PC-9 (cell line): ENCODE results near the gene BOLA2. TPM values are rescaled to one million over a fixed set of nuclear protein-coding genes. Genes with fewer than 3 reads are reported as not detected.
"Not testable (repeated sequence)": the region's sequence is repeated elsewhere in the genome, so short reads cannot be mapped to it uniquely, and the experiment has no call there.

ENCODE experiments used
- BruUV-seq: library from RNA; stranded (reverse); fragments of 400-500 nt; replicated peaks from 2 replicates; lab custom pipeline; 2021; lab: Mats Ljungman, UMichigan
- CTCF ChIA-PET: fragments of 300-600 bp; sonication (Branson Sonifier 250); formaldehyde crosslinking; loops from one replicate; lab custom pipeline; 2022; ENCODE audit warnings: antibody characterized with exemption; lab: Charles Lee
- POLR2A ChIA-PET: fragments of 300-600 bp; sonication (Branson Sonifier 250); formaldehyde crosslinking; loops from one replicate; lab custom pipeline; 2022; ENCODE audit warnings: antibody characterized with exemption; ENCODE audit not compliant: unreplicated experiment; lab: Charles Lee
- DNase-seq, 2 experiments: peaks; one replicate each; pipeline versions ENCODE4 v3.0.0 to v3.0.0-alpha.2; 2015 to 2022; ENCODE audit warnings: mixed read lengths in 1 of 2
- H2AFZ ChIP-seq: fragments of 200-600 bp; sonication (generic); 2 replicates; pipeline ENCODE4 v1.8.1; 2017; ENCODE audit warnings: antibody characterized with exemption
- H3F3A ChIP-seq: fragments of 200-600 bp; sonication (generic); 2 replicates; pipeline ENCODE4 v1.8.1; 2017; ENCODE audit warnings: antibody characterized with exemption, mild to moderate bottlenecking, low read depth; ENCODE audit not compliant: insufficient read depth
- H3K27ac ChIP-seq: fragments of 200-600 bp; sonication (generic); 2 replicates; pipeline ENCODE4 v1.6.1; 2016; ENCODE audit warnings: mixed run types
- H3K27me3 ChIP-seq: fragments of 200-600 bp; sonication (generic); 2 replicates; pipeline ENCODE4 v1.6.1; 2016; ENCODE audit warnings: low read depth, mixed run types; ENCODE audit not compliant: insufficient read depth
- H3K36me3 ChIP-seq: fragments of 200-600 bp; sonication (generic); 2 replicates; pipeline ENCODE4 v1.6.1; 2016; ENCODE audit warnings: low read depth, mixed run types
- H3K4me1 ChIP-seq: fragments of 200-600 bp; sonication (generic); replicated peaks from 2 replicates; pipeline ENCODE4 v1.6.1; 2016; ENCODE audit warnings: mixed run types; ENCODE audit not compliant: insufficient read depth
- H3K4me2 ChIP-seq: fragments of 200-600 bp; sonication (generic); 2 replicates; pipeline ENCODE4 v1.6.1; 2017; ENCODE audit warnings: mixed run types
- H3K4me3 ChIP-seq: fragments of 200-600 bp; sonication (generic); 2 replicates; pipeline ENCODE4 v1.6.1; 2016; ENCODE audit warnings: mixed run types
- H3K79me2 ChIP-seq: fragments of 200-600 bp; sonication (generic); 2 replicates; pipeline ENCODE4 v1.6.1; 2017; ENCODE audit warnings: low read depth, mixed run types
- H3K9me2 ChIP-seq: fragments of 200-600 bp; sonication (generic); 2 replicates; pipeline ENCODE4 v1.8.1; 2017; ENCODE audit warnings: mild to moderate bottlenecking; ENCODE audit not compliant: insufficient read depth
- H3K9me3 ChIP-seq: fragments of 200-600 bp; sonication (generic); 2 replicates; pipeline ENCODE4 v1.8.1; 2016; ENCODE audit warnings: low read depth; ENCODE audit not compliant: insufficient read depth
- H4K20me1 ChIP-seq: fragments of 200-600 bp; sonication (generic); 2 replicates; pipeline ENCODE4 v1.8.1; 2017; ENCODE audit not compliant: insufficient read depth
- intact Hi-C: fragments of 100-400 bp; cut with micrococcal nuclease; formaldehyde crosslinking; loops from one replicate; pipeline ENCODE4 v1.10.0; 2022; ENCODE audit not compliant: unreplicated experiment
- total RNA-seq: library from RNA; stranded (reverse); gene quantifications from 2 replicates; pipeline ENCODE4 v1.2.3, GENCODE V29; 2021

The BOLA2 gene
- total RNA-seq, 1 experiment from 2014 or later, result 22.6 TPM

DNA sequence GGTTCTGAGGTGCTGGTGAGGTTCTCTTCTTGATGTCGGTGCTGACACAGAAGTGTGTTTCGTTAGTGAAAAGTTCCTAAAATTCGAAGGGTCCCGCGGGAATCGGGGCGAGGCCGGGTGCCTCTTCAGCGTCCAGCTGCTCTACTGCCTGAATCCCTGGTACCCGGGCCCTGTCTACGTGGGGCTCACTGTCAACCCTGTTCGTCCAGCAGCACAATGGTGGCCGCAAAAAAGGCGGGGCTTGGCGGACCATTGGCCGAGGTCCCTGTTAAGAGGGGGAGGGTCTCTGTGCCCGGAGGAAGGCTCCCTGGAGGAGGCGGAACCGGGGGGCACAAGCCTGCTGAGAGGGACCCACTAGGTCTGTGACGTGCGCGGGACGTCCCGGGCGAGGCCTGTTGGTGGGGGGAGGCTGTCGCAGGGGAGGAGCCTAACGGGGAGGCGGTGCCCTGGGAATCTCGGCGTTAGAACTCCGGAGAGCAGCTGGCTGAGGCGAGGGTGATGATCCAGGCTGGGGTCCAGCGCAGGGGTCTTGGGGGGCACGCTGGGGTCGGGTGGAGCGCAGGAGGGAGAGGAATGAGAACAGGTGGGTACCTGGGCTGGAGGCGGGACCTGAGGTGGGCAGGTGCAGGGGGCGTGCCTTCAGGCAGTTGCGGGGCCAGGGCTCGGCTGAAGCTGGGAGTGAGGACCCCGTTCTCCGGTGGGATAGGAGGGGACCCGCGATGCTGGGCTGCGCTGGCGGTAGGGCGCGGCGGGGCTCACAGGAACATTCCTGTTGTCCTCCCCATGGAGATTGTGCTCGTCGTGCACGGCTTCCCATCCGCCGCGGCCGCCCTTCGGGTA is 12.1 kb upstream of the BOLA2 start:
- intact Hi-C loops, H3K4me3 ChIP-seq, H3K4me2 ChIP-seq, H3K36me3 ChIP-seq, H3K9me3 ChIP-seq, H3K9me2 ChIP-seq, H2AFZ ChIP-seq, H3K27me3 ChIP-seq, BruUV-seq, H3K4me1 ChIP-seq, H3K79me2 ChIP-seq, H3F3A ChIP-seq, DNase-seq, H4K20me1 ChIP-seq, H3K27ac ChIP-seq, POLR2A ChIA-PET, CTCF ChIA-PET: not testable (repeated sequence)

DNA sequence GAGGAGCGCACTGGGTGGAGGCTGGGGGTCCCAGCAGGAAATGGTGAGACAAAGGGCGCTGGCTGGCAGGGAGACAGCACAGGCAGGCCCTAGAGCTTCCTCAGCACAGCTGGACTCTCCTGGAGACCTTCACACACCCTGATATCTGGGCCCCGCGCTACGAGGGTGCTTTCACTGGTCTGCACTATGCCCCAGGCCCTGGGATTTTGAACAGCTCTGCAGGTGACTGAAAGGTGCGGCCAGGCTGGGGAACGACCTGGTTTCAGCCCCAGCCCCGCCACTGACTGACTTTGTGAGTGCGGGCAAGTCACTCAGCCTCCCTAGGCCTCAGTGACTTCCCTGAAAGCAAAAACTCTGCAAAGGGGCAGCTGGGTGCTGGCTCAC is 6.5 kb upstream of the BOLA2 start:
- H3F3A ChIP-seq, POLR2A ChIA-PET, H3K27ac ChIP-seq, H3K27me3 ChIP-seq, H3K9me3 ChIP-seq, H3K4me1 ChIP-seq, H2AFZ ChIP-seq, H3K4me3 ChIP-seq, CTCF ChIA-PET, intact Hi-C loops, H3K79me2 ChIP-seq, BruUV-seq, DNase-seq, H4K20me1 ChIP-seq, H3K4me2 ChIP-seq, H3K9me2 ChIP-seq, H3K36me3 ChIP-seq: not testable (repeated sequence)

DNA sequence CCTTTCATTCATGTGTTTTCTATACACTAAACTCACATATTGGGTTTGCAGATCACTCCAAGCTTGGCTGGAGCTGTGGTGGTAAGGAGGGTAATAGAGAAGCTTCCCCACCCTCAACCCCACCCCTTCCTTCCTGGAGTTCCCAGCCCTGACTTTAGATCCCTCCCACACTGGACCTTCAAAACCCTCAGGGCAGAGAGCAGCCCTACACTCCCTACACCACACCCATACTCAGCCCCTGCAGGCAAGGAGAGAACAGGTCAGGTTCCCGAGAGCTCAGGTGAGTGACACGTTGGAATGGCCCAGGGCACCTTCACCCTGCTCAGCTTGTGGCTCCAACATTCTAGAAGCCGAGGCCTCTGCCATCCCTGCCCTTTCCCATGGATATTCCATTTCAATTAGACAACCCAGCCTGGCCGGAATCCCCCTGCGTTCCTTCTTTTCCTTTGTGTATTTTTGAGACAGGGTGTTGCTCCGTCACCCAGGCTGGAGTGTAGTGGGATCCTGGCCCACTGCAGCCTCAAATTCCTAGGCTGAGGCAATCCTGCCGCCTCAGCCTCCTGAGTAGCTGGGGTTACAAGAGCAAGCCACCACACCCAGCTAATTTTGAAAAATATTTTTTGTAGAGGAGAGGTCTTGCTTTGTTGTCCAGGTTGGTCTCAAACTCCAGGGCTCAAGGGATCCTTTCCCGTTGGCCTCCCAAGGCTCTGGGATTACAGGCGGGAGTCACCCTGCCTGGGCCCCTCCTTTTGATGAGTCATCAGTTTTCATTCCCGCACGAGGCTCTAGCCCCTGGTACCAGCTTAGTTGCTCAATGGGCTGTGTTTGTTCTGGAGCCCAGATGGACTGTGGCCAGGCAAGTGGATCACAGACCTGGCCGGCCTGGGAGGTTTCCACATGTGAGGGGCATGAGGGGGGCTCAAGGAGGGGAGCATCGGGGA is 5.8 kb upstream of the BOLA2 start, which contains the start of gene SULT1A4:
TSS of gene SULT1A4 (plus strand) at position 208 of the 941 bp plus-strand sequence. CDS start 1,473 bp downstream, outside the sequence.
- H3K79me2 ChIP-seq, H3K9me2 ChIP-seq, CTCF ChIA-PET, H3K27me3 ChIP-seq, DNase-seq, intact Hi-C loops, H3K4me3 ChIP-seq, H3K4me1 ChIP-seq, H2AFZ ChIP-seq, POLR2A ChIA-PET, H3K4me2 ChIP-seq, H4K20me1 ChIP-seq, H3F3A ChIP-seq, H3K36me3 ChIP-seq, H3K9me3 ChIP-seq: not testable (repeated sequence)
- peak within 1 kb of the TSS; percentile 60 for H3K27ac ChIP-seq
- BruUV-seq, result TSS peak; percentile 4

DNA sequence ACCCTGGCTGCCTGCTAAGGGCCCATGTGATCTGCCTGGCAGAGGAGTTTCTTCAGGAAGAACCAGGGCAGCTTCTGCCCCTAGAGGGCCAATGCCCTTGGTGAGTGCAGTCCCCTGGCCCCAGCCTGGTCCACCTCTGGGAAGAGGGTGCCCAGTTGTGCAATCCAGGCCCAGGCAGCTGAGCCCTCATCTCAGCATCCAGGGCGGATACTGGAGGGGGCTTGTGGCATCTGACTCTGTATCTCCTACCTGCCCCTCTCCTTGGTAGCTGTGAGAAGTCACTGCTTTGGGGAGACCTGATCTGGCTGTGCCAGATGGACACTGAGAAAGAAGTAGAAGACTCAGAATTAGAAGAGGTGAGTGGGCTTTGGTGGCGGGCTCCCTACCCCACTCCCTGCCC is 3.5 kb upstream of the BOLA2 start:
- H3K36me3 ChIP-seq, BruUV-seq, H3K79me2 ChIP-seq, H3K27me3 ChIP-seq, H3K27ac ChIP-seq, DNase-seq, H3K9me2 ChIP-seq, POLR2A ChIA-PET, H3K4me1 ChIP-seq, H3F3A ChIP-seq, H2AFZ ChIP-seq, H3K9me3 ChIP-seq, CTCF ChIA-PET, H3K4me2 ChIP-seq, H3K4me3 ChIP-seq, H4K20me1 ChIP-seq, intact Hi-C loops: not testable (repeated sequence)

DNA sequence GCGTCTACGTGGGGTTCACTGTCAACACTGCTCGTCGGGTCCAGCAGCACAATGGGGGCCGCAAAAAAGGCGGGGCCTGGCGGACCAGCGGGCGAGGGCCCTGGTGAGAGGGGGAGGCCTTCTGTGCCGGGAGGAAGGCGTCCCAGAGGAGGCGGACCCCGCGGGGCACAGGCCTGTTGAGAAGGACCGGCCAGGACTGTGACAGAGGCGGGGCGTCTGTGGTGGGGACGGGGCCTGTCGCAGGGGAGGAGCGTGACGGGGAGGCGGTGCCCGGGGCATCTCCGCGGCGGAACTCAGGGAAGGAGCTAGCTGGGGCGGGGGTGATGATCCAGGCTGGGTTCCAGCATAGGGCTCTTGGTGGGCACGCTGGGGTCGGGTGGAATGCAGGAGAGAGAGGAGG is 677 bp upstream of the BOLA2 start:
- H3K9me2 ChIP-seq, H4K20me1 ChIP-seq, H3F3A ChIP-seq, H3K4me1 ChIP-seq, H3K79me2 ChIP-seq, H3K27me3 ChIP-seq, CTCF ChIA-PET, H3K36me3 ChIP-seq, H3K4me2 ChIP-seq, intact Hi-C loops, H3K27ac ChIP-seq, H2AFZ ChIP-seq, H3K9me3 ChIP-seq, DNase-seq, H3K4me3 ChIP-seq, BruUV-seq, POLR2A ChIA-PET: not testable (repeated sequence)

DNA sequence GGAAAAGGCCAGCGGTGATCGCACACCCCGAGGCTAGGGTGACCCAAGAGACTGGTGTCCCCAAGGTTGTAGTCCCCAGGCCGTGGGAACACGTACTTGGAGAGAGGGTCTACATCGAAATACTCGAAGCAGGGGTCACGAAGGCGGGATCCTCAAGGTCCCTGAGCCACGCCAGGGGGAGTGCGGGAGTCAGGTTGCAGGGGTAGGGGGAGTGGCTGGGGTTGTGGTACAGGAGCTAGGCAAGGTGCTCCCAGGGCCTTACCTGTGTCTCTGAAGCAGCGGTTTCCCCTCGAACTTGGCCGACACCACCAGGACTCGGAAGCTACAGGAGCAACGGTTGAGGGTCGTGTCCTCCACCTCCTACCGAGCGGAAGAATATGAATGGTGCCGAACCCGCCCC is 397 bp downstream of the BOLA2 start:
- H3K9me3 ChIP-seq, H3K36me3 ChIP-seq, BruUV-seq, H3K79me2 ChIP-seq, H3K4me1 ChIP-seq, H3F3A ChIP-seq, H3K4me2 ChIP-seq, CTCF ChIA-PET, DNase-seq, H2AFZ ChIP-seq, H4K20me1 ChIP-seq, H3K9me2 ChIP-seq, H3K4me3 ChIP-seq, intact Hi-C loops, POLR2A ChIA-PET, H3K27ac ChIP-seq, H3K27me3 ChIP-seq: not testable (repeated sequence)

DNA sequence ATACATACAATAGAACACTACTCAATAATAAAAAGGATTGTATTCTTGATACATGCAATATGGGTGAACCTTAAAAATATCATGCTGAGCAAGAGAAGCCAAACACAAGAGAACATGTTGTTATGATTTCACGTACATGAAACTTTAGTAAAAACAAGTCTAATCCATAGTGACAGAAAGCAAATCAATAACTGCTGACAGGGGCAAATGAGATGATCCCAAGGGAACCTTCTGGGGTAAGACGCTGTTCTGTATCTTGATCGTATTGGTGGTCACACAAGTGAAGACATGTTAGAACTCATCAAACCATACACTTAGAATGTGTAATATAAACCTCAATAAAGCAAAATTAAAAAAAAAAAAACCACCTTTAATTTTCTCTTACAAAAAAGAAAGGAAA is 28.8 kb downstream of the BOLA2 start:
- H3K27ac ChIP-seq, H3K79me2 ChIP-seq, H3K4me3 ChIP-seq, H3K9me3 ChIP-seq, CTCF ChIA-PET, intact Hi-C loops, H3K36me3 ChIP-seq, H3K4me1 ChIP-seq, DNase-seq, H3K27me3 ChIP-seq, H2AFZ ChIP-seq, H4K20me1 ChIP-seq, H3F3A ChIP-seq, H3K9me2 ChIP-seq, POLR2A ChIA-PET, H3K4me2 ChIP-seq, BruUV-seq: not testable (repeated sequence)
